Epithelial cell of esophagus (primary cell): Measurements from ENCODE around the gene SPINT1.
"Not testable (repeated sequence)": the region's sequence is repeated elsewhere in the genome, so short reads cannot be mapped to it uniquely, and the experiment has no call there.

Experiments
- DNase-seq: peaks from one replicate; pipeline ENCODE4 v3.0.0; 2010; ENCODE audit warnings: low read depth
- H3K4me3 ChIP-seq: 2 replicates; pipeline ENCODE4 v1.5.1; 2011; ENCODE audit warnings: mild to moderate bottlenecking, low read length, control low read depth
- TF ChIP-seq, protein P1 (sequence below): IDR thresholded peaks from 2 replicates; pipeline ENCODE4 v1.5.1; 2011; ENCODE audit warnings: low read depth, mild to moderate bottlenecking, low read length, control low read depth, inconsistent platforms; ENCODE audit not compliant: insufficient read depth; ENCODE audit errors: missing control alignments

The SPINT1 gene

DNA sequence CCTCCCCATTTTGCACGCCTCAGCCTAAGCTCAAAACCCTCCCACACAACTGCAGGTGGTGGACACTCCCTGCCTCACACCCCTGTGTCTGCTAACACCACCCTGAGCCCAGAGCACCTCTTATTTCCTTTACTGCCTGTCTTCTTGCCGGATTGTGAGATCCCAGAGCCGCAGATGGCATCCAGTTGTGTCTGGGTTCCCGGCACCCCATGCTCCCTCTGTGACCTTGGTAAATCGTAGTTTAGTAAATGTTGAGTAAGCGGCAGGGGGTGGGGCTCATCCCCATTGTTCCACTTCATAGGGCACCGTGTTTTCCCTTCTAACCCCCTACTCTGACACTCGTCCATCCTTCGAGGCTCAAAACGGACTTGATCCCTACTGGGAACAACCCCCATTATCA is 14.9 kb downstream of the SPINT1 start:
- H3K4me3 ChIP-seq = no peak overlapping the region
- TF ChIP-seq, protein P1, sequence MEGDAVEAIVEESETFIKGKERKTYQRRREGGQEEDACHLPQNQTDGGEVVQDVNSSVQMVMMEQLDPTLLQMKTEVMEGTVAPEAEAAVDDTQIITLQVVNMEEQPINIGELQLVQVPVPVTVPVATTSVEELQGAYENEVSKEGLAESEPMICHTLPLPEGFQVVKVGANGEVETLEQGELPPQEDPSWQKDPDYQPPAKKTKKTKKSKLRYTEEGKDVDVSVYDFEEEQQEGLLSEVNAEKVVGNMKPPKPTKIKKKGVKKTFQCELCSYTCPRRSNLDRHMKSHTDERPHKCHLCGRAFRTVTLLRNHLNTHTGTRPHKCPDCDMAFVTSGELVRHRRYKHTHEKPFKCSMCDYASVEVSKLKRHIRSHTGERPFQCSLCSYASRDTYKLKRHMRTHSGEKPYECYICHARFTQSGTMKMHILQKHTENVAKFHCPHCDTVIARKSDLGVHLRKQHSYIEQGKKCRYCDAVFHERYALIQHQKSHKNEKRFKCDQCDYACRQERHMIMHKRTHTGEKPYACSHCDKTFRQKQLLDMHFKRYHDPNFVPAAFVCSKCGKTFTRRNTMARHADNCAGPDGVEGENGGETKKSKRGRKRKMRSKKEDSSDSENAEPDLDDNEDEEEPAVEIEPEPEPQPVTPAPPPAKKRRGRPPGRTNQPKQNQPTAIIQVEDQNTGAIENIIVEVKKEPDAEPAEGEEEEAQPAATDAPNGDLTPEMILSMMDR = no peak
- no peak for DNase-seq

DNA sequence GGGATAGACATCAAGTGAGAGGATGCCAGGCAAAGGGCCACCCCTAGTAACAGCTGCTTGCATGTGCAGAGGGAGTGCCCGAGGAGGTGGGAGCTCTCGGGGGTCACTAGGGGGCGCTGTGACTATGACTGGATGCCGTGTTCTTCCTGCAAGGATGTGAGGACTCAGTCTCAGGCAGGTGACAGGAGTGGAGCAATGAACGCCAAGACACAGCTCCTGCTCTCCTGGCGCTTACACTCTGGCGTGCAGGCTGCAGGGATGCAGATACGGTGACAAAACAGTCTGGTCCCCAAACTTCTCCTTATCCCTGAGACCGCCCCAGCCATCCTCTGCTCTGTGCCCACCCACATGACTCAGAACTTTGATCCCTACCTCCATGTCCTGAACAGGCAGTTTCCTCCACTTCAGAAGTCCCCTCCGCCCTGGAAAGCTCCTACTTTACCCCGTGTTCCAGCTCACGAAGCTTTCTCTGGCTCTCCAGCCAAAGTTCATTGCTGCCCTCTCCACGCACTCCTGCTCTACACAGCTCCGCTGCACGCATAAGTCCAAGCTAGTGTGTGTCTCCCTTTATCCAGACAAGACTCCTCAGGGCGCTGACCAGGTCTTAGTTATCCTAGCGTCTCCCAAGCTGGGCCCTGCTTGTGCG is 15.5 kb downstream of the SPINT1 start:
- TF ChIP-seq, protein P1 = peak; percentile 90
- DNase-seq = peak; percentile 93
- H3K4me3 ChIP-seq = no peak overlapping the region

DNA sequence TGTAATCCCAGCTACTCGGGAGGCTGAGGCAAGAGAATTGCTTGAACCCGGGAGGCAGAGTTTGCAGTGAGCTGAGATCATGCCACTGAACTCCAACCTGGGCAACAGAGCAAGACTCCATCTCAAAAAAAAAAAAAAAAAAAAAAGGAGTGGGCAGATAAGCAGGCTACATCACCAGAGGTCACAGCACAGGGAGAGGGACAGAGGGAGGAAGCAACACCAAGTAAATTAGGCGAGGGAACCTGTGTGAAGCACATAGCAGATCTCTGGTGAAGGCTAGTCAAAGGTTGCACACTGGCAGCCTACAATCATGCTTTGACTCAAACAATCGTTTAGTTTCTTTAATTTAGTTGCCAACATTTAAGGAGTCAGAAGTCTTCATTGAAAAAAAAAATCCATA is 17.3 kb downstream of the SPINT1 start:
- H3K4me3 ChIP-seq, DNase-seq: not testable (repeated sequence)

DNA sequence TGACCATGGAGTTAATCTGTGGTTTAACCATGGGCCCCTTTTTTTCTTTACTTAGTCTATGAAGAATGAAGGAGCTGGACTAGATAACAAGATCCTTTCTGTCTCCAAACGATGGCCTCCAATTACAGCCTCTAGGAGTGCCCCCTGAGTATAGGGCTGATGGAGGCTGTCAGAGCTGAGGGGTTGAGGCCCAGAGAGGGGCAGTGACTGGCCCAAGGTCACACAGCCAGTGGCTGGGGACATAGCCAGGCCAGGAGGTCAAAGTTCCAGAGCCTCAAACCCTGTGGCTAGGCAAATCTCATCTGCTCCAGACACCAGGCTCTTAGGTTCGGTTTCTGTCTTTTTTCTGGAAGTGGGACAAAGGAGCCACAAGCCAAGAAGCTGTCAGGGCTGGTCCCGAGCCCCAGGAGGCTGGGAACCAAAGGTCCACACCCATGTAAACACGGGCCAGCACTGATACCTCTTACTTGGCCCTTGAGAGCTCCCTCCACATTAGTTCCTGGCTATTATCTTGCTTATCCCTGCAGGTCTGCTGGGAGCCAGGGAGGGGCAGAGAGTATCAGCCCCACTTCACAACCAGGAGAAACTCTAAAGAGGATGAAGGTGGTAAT is 19.9 kb downstream of the SPINT1 start:
- peak; percentile 38 for DNase-seq
- TF ChIP-seq, protein P1 = no peak
- no peak overlapping the region for H3K4me3 ChIP-seq

DNA sequence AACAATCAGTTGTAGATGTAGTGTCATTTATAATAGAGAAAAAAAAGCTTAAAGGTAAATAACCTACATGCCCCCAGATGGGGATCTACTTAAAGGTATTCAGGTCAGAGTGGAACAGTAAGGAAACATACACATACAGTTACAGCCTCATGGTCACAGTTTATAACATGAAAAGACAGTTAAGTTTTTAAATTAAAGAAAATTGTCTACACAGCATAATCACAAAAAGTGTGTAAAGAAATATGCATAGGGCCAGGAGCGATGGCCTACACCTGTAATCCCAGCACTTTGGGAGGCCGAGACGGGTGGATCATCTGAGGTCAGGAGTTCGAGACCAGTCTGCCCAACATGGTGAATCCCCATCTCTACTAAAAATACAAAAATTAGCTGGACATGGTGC is 23.4 kb downstream of the SPINT1 start:
- no peak overlapping the region for H3K4me3 ChIP-seq
- DNase-seq = no peak
- TF ChIP-seq, protein P1 = no peak

DNA sequence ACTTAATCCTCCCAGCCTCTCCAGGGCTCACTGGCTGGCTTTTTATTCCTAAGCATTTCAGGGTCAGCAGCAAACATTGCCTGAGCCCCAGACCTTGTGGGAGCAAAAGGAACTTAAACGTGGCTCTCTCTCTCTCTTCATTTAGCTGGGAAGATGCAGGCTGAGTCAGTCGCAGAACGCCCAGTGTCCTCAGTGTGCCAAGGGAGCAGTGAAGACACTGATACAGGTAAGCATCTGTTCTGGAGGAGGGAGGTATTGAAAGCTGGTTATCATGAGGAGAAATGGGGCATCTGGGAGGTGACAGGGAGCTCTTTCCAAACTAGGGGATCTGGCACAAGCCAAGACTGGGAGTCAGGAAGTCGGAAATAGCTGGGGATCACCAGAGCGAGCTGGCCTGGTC is 25.8 kb downstream of the SPINT1 start:
- H3K4me3 ChIP-seq = no peak overlapping the region
- TF ChIP-seq, protein P1 = no peak
- DNase-seq = peak; percentile 65

DNA sequence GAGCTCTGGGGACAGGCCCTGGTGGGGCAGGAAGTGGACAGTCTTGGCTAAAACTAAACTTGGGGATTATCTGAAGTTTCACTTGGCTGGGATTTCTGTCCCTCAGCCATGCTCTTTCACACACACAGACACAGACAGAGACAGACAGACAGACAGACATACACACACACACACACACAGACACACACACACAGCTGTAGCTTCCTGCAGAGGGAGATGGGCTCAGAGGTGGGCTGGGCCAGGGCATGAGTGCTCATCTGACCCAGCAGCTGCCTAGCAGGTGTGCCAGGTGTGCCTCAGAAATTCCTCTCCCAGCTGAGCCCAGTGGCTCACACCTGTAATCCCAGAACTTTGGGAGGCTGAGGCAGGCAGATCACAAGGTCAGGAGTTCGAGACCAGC is 26.9 kb downstream of the SPINT1 start:
- DNase-seq = peak; percentile 74
- TF ChIP-seq, protein P1 = no peak

More for the DNA sequence above, 26.9 kb downstream of the SPINT1 start:
- no peak overlapping the region for H3K4me3 ChIP-seq
